Neuronal stem cell (in vitro differentiated cells): Measurements from ENCODE around the gene TSPAN14.

Experiments
- DNase-seq: peaks from one replicate; pipeline ENCODE4 v3.0.0-alpha.2; 2013; ENCODE audit warnings: low spot score
- H2AFZ ChIP-seq: one replicate; pipeline ENCODE4 v1.6.1; 2013; ENCODE audit warnings: mild to moderate bottlenecking, low read length, inconsistent platforms
- H2AK5ac ChIP-seq: 2 replicates; pipeline ENCODE4 v1.6.1; 2013; ENCODE audit warnings: low read depth, mild to moderate bottlenecking, inconsistent platforms, low read length, moderate library complexity, mixed read lengths
- H2BK120ac ChIP-seq: 2 replicates; pipeline ENCODE4 v1.6.1; 2013; ENCODE audit warnings: low read depth, mild to moderate bottlenecking, inconsistent platforms, low read length, moderate library complexity, mixed read lengths
- H2BK12ac ChIP-seq: one replicate; pipeline ENCODE4 v1.6.1; 2013; ENCODE audit warnings: low read length, inconsistent platforms
- H2BK15ac ChIP-seq: 2 replicates; pipeline ENCODE4 v1.6.1; 2013; ENCODE audit warnings: mild to moderate bottlenecking, low read length, inconsistent platforms, mixed read lengths
- H2BK5ac ChIP-seq: one replicate; pipeline ENCODE4 v1.6.1; 2013; ENCODE audit warnings: inconsistent platforms, mild to moderate bottlenecking, low read length, moderate library complexity
- H3K14ac ChIP-seq: one replicate; pipeline ENCODE4 v1.6.1; 2013; ENCODE audit warnings: low read length, inconsistent platforms
- H3K18ac ChIP-seq: 2 replicates; pipeline ENCODE4 v1.6.1; 2013; ENCODE audit warnings: low read length, inconsistent platforms
- H3K23ac ChIP-seq: 2 replicates; pipeline ENCODE4 v1.6.1; 2013; ENCODE audit warnings: low read depth, mild to moderate bottlenecking, mixed read lengths, low read length, inconsistent platforms; ENCODE audit not compliant: poor library complexity
- H3K27ac ChIP-seq: replicated peaks from 3 replicates; pipeline ENCODE4 v1.5.1; 2013; ENCODE audit warnings: low read length, inconsistent platforms
- H3K27me3 ChIP-seq, 3 experiments: 2 replicates each; pipeline ENCODE4 v1.6.1; 2013; ENCODE audit warnings: low read length in 3 of 3, mild to moderate bottlenecking in 2 of 3, inconsistent platforms in 1 of 3, low read depth in 1 of 3, mixed read lengths in 1 of 3, moderate library complexity in 1 of 3; ENCODE audit not compliant: control insufficient read depth in 3 of 3, insufficient read depth in 3 of 3
- H3K36me3 ChIP-seq, 2 donors: replicated peaks in 1 of 2; 2 replicates each; pipeline ENCODE4 v1.6.1; 2013; ENCODE audit warnings: low read length in 2 of 2; ENCODE audit not compliant: control insufficient read depth in 2 of 2, insufficient read depth in 2 of 2
- H3K4ac ChIP-seq: 2 replicates; pipeline ENCODE4 v1.6.1; 2013; ENCODE audit warnings: inconsistent platforms, mild to moderate bottlenecking, low read length, moderate library complexity
- H3K4me1 ChIP-seq, 2 donors: 1 replicate in 1 of 2; 2 replicates in 1 of 2; pipeline ENCODE4 v1.6.1; 2013; ENCODE audit warnings: low read length in 2 of 2, low read depth in 1 of 2; ENCODE audit not compliant: control insufficient read depth in 2 of 2, insufficient read depth in 1 of 2
- H3K4me2 ChIP-seq: one replicate; pipeline ENCODE4 v1.6.1; 2013; ENCODE audit warnings: mild to moderate bottlenecking, low read length, inconsistent platforms; ENCODE audit not compliant: insufficient read depth, poor library complexity, severe bottlenecking
- H3K4me3 ChIP-seq, 2 donors: 2 replicates each; pipeline ENCODE4 v1.5.1; 2013; ENCODE audit warnings: low read length in 2 of 2, mild to moderate bottlenecking in 2 of 2, inconsistent platforms in 1 of 2, moderate library complexity in 1 of 2
- H3K79me1 ChIP-seq: one replicate; pipeline ENCODE4 v1.6.1; 2013; ENCODE audit warnings: low read depth, mild to moderate bottlenecking, inconsistent platforms, low read length, moderate library complexity
- H3K9ac ChIP-seq: one replicate; pipeline ENCODE4 v1.6.1; 2013; ENCODE audit warnings: mild to moderate bottlenecking, low read depth, low read length, inconsistent platforms; ENCODE audit not compliant: poor library complexity
- H3K9me3 ChIP-seq, 2 donors: replicated peaks in 1 of 2; 2 replicates each; pipeline versions ENCODE3 to v1.6.1; 2013; ENCODE audit warnings: low read length in 2 of 2, mild to moderate bottlenecking in 2 of 2, inconsistent platforms in 1 of 2, low read depth in 1 of 2, mixed read lengths in 1 of 2, moderate library complexity in 1 of 2; ENCODE audit not compliant: control insufficient read depth in 2 of 2, insufficient read depth in 1 of 2
- H4K8ac ChIP-seq: one replicate; pipeline ENCODE4 v1.6.1; 2013; ENCODE audit warnings: low read depth, mild to moderate bottlenecking, inconsistent platforms, low read length, moderate library complexity
- H4K91ac ChIP-seq: one replicate; pipeline ENCODE4 v1.6.1; 2013; ENCODE audit warnings: low read length, low read depth, mild to moderate bottlenecking, inconsistent platforms; ENCODE audit not compliant: poor library complexity
- WGBS, 2 donors: extraction: QIAGEN DNeasy Blood & Tissue Kit; methylation state at CpG; one replicate each; pipeline ENCODE4 v1.1.7; 2013; ENCODE audit warnings: missing lambda C conversion rate in 2 of 2, mixed read lengths in 1 of 2; ENCODE audit not compliant: insufficient read length in 2 of 2, insufficient replicate concordance in 1 of 2; ENCODE audit errors: extremely low coverage in 2 of 2; 5-methylcytosine and 5-hydroxymethylcytosine counted together

TSPAN14 gene

GRCh38 chr10:80569131-80569895 lies 115.2 kb downstream of the TSPAN14 start:
- H3K79me1 ChIP-seq = no peaks in the 10 kb centered on the region
- H4K8ac ChIP-seq = no peak overlapping the region
- no peak for DNase-seq
- H3K4me3 ChIP-seq = no peak overlapping the region
- H2BK5ac ChIP-seq = no peak overlapping the region
- no peak overlapping the region for H2AFZ ChIP-seq
- H3K27ac ChIP-seq = no peak overlapping the region
- WGBS, 2 donors = no CpG with 5 or more reads among the region's 15 CpGs
- H2AK5ac ChIP-seq = no peak overlapping the region
- no peak overlapping the region for H3K18ac ChIP-seq
- H3K14ac ChIP-seq = no peak overlapping the region
- H4K91ac ChIP-seq = no peak overlapping the region
- no peak overlapping the region for H2BK15ac ChIP-seq
- H2BK120ac ChIP-seq = no peak overlapping the region
- H3K4ac ChIP-seq = no peak overlapping the region
- no peak overlapping the region for H3K4me2 ChIP-seq
- no peak overlapping the region for H3K23ac ChIP-seq
- H3K36me3 ChIP-seq = no peaks in the 10 kb centered on the region
- no peaks in the 10 kb centered on the region for H3K4me1 ChIP-seq
- no peaks in the 10 kb centered on the region for H3K9me3 ChIP-seq
- H2BK12ac ChIP-seq = no peak overlapping the region
- no peak overlapping the region for H3K9ac ChIP-seq
- H3K27me3 ChIP-seq = peaks cover 0 to 2% (median 0%) of the 10 kb centered on the region in 3 experiments

- H2BK12ac ChIP-seq = no peak overlapping the region
- H3K27me3 ChIP-seq = peaks cover 0 to 2% (median 0%) of the 10 kb centered on the region in 3 experiments
- no peak overlapping the region for H3K9ac ChIP-seq
- H3K18ac ChIP-seq = no peak overlapping the region
- no peak overlapping the region for H3K4me3 ChIP-seq
- no peaks in the 10 kb centered on the region for H3K9me3 ChIP-seq
- DNase-seq = no peak
- H3K27ac ChIP-seq = no peak overlapping the region
- H2AK5ac ChIP-seq = no peak overlapping the region
- H3K23ac ChIP-seq = no peak overlapping the region
- H3K14ac ChIP-seq = no peak overlapping the region
- no peak overlapping the region for H4K8ac ChIP-seq
- no peaks in the 10 kb centered on the region for H3K36me3 ChIP-seq
- H2BK15ac ChIP-seq = no peak overlapping the region
- no peak overlapping the region for H2BK5ac ChIP-seq
- no peaks in the 10 kb centered on the region for H3K4me1 ChIP-seq
- H2BK120ac ChIP-seq = no peak overlapping the region
- no peak overlapping the region for H3K4me2 ChIP-seq
- WGBS, 2 donors = no CpG with 5 or more reads among the region's 9 CpGs
- H4K91ac ChIP-seq = no peak overlapping the region
- no peak overlapping the region for H2AFZ ChIP-seq
- H3K79me1 ChIP-seq = no peaks in the 10 kb centered on the region
- no peak overlapping the region for H3K4ac ChIP-seq
Observed at GRCh38 chr10:80571352-80571751, 117.2 kb downstream of the TSPAN14 start.

GRCh38 chr10:80579181-80579763 lies 125.2 kb downstream of the TSPAN14 start:
- no peak overlapping the region for H4K8ac ChIP-seq
- WGBS, 2 donors = no CpG with 5 or more reads among the region's 5 CpGs
- H3K27me3 ChIP-seq = no peaks in the 10 kb centered on the region
- H2BK12ac ChIP-seq = no peak overlapping the region
- no peaks in the 10 kb centered on the region for H3K36me3 ChIP-seq
- H3K4ac ChIP-seq = no peak overlapping the region
- H3K4me2 ChIP-seq = no peak overlapping the region
- no peak overlapping the region for H3K23ac ChIP-seq
- H2BK120ac ChIP-seq = no peak overlapping the region
- H2AK5ac ChIP-seq = no peak overlapping the region
- H3K14ac ChIP-seq = no peak overlapping the region
- H3K9ac ChIP-seq = no peak overlapping the region
- no peaks in the 10 kb centered on the region for H3K79me1 ChIP-seq
- DNase-seq = no peak
- no peak overlapping the region for H2AFZ ChIP-seq
- H3K9me3 ChIP-seq = no peaks in the 10 kb centered on the region
- H3K4me3 ChIP-seq = no peak overlapping the region
- H2BK5ac ChIP-seq = no peak overlapping the region
- H2BK15ac ChIP-seq = no peak overlapping the region
- no peak overlapping the region for H3K27ac ChIP-seq
- H3K18ac ChIP-seq = no peak overlapping the region
- no peak overlapping the region for H4K91ac ChIP-seq
- peaks cover 2 to 4% of the 10 kb centered on the region in 2 donors for H3K4me1 ChIP-seq

GRCh38 chr10:80579849-80580637 lies 125.9 kb downstream of the TSPAN14 start:
- peaks cover 2 to 4% of the 10 kb centered on the region in 2 donors for H3K4me1 ChIP-seq
- no peak overlapping the region for H3K4me3 ChIP-seq
- H2BK120ac ChIP-seq = no peak overlapping the region
- no peak overlapping the region for H3K14ac ChIP-seq
- no peak overlapping the region for H4K91ac ChIP-seq
- no peak overlapping the region for H2AFZ ChIP-seq
- no peak overlapping the region for H2AK5ac ChIP-seq
- no peaks in the 10 kb centered on the region for H3K79me1 ChIP-seq
- no peak overlapping the region for H2BK15ac ChIP-seq
- H3K4ac ChIP-seq = no peak overlapping the region
- no peak overlapping the region for H3K9ac ChIP-seq
- DNase-seq = no peak
- no peak overlapping the region for H3K18ac ChIP-seq
- H4K8ac ChIP-seq = no peak overlapping the region
- H2BK12ac ChIP-seq = no peak overlapping the region
- no peak overlapping the region for H2BK5ac ChIP-seq
- H3K4me2 ChIP-seq = no peak overlapping the region
- no peaks in the 10 kb centered on the region for H3K36me3 ChIP-seq
- no peaks in the 10 kb centered on the region for H3K27me3 ChIP-seq
- H3K27ac ChIP-seq = no peak overlapping the region
- WGBS, 2 donors = no CpG with 5 or more reads among the region's 5 CpGs
- no peak overlapping the region for H3K23ac ChIP-seq
- no peaks in the 10 kb centered on the region for H3K9me3 ChIP-seq
